ENCODE data around the gene CEP128. TPM values are rescaled to one million over a fixed set of nuclear protein-coding genes. Genes with fewer than 3 reads are reported as not detected.

CEP128 gene
- 10 to 100 TPM; 15.4 to 17.1 TPM for total RNA-seq
- 5.4 TPM for polyA plus RNA-seq

DNA sequence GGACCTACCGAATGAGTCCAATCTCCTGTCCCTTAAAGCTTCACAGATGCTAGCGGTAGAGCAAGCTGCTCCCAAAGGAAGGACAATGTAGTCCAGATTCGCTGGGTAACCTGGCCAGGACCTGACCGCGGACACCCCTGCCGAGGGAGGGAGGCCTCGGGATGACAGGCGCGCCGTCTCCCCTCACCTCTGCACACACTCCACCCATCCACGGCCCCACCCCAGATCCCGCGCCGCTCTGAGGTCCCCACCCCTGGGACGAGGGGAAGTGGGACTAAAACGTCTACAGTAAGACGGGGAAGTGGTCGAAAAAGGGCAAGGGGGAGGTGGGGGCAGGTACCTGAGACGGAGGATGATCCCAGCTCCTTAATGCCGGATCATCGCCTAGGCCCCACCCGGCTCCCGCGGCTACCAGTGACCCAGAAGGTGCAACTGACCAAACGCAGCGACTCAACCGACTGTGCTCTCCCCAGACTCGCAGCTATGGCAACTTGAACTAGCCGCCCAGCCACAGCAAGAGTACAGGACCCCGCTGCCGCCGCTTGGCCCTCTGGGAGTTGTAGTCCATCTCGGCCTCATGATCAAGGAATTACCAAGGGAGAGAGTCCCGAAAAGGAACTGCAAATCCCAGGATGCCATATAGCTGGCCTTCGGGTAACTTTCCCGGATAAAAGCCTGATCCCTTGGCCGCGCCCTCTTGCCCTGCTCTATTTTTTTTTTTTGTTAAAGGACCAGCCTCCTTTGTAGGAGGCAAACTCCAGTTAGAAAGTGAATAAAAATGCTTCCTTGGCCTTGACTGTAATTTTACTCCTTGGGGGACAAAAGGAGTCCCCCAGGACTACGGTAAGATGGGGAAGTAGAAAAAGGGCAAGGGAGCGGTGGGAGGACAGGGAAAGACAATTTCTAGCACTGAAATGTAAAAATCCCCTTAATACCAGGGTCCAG, at the start of gene CEP128:
Gene CEP128 (minus strand): TSS at position 498 of the 945 bp plus-strand sequence.
- ChIA-PET POLR2A (interaction anchor here (0.6 to 3.0 kb wide), 5 partner anchors 11 to 282 kb away, joined by 3 to 17 read pairs (median 7); partner anchors contain the start of gene GTF2A1), CTCF (interaction anchor here (1.1 to 2.3 kb wide), 5 partner anchors 11 to 523 kb away, joined by 3 to 12 read pairs (median 4); no protein-coding TSS in a partner anchor)
- Histone ChIP-seq H3K4me3 (ENCODE audit: low read length) (peak within 1 kb of the TSS; percentile 68), H3K9me3 (ENCODE audit: low read length) (no peaks in the 10 kb centered on the region), H3K27ac (ENCODE audit: low read depth, low read length) (peak within 1 kb of the TSS; percentile 62), H3K4me1 (ENCODE audit: insufficient read depth, low read length) (peaks cover 9% of the 10 kb centered on the region), H3K27me3 (ENCODE audit: insufficient read depth, low read length, poor library complexity, severe bottlenecking) (no peaks in the 10 kb centered on the region), H3K36me3 (ENCODE audit: insufficient read depth, low read length) (no peaks in the 10 kb centered on the region)
- no peaks in the 10 kb centered on the region for H3K9me3 Mint-ChIP-seq
- DNase-seq = peak; percentile 51 to 86 (median 81)
- peaks cover 0 to 4% (median 2%) of the 10 kb centered on the region in 3 donors for H3K36me3 Mint-ChIP-seq
- H3K27ac Mint-ChIP-seq = peak within 1 kb of the TSS; percentile 86 to 99 (median 93)
- no peaks in the 10 kb centered on the region for H3K27me3 Mint-ChIP-seq
- peak within 1 kb of the TSS; percentile 80 to 96 (median 90) for H3K4me3 Mint-ChIP-seq
- peaks cover 16 to 35% (median 21%) of the 10 kb centered on the region in 3 donors for H3K4me1 Mint-ChIP-seq

DNA sequence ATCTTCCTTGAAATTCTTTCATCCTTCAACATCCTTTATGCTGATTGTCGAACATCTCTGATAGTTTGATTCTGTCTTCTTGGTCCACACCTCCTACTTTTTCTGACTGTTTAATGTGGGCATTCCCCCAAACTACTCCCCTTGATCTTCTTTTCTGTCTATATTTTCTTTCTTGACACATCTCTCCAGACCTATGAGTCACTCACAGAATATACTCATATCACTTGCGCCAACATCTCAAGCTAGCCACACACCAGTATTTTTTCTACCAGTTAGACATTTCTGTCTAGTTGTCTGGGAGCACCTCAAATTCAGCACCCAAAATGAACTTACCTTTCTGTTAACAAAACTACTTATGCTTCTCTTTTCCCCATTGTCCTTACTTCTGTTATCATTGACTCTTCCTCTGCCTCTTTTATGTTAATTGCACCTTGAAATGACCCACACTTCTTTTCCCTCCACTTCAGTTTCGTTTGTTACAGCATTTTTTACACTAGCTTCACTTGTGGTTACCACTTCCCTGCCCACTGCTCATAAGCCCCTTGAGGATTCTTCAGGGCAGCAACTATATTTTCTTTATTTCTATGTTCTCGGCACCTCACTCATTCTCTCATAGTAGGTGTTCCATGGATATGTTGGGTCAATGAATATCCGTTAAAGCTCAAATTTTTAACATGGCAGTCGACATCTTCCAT, 47.3 kb upstream of the CEP128 start:
- no peak overlapping the region for H3K27ac Mint-ChIP-seq
- CTCF ChIA-PET = interaction anchor here (1.5 to 9.8 kb wide), 4 partner anchors 8 to 59 kb away, joined by 4 to 152 read pairs (median 28); partner anchors contain the start of gene TSHR
- H3K9me3 ChIP-seq (ENCODE audit: low read length) = no peaks in the 10 kb centered on the region
- H3K4me1 ChIP-seq (ENCODE audit: insufficient read depth, low read length) = no peaks in the 10 kb centered on the region
- no peaks in the 10 kb centered on the region for H3K9me3 Mint-ChIP-seq
- no peak overlapping the region for H3K4me3 ChIP-seq (ENCODE audit: low read length)
- peaks cover 4% of the 10 kb centered on the region for H3K27me3 ChIP-seq (ENCODE audit: insufficient read depth, low read length, poor library complexity, severe bottlenecking)
- no peaks in the 10 kb centered on the region for H3K4me1 Mint-ChIP-seq
- H3K36me3 Mint-ChIP-seq = no peaks in the 10 kb centered on the region
- no peak overlapping the region for H3K27ac ChIP-seq (ENCODE audit: low read depth, low read length)
- DNase-seq = no peak
- H3K27me3 Mint-ChIP-seq = peaks cover 3 to 10% of the 10 kb centered on the region in 2 donors
- H3K36me3 ChIP-seq (ENCODE audit: insufficient read depth, low read length) = no peaks in the 10 kb centered on the region
- POLR2A ChIA-PET = no interaction called here
- no peak overlapping the region for H3K4me3 Mint-ChIP-seq

GRCh38 chr14:80988192-80988591, 46.7 kb upstream of the CEP128 start:
- ChIA-PET CTCF (interaction anchor here (1.5 to 9.8 kb wide), 6 partner anchors 8 to 188 kb away, joined by 3 to 152 read pairs (median 22); partner anchors contain the start of gene TSHR), POLR2A (no interaction called here)

GRCh38 chr14:80987235-80988032, 45.9 kb upstream of the CEP128 start:
- ChIA-PET CTCF (interaction anchor here (0.7 to 9.8 kb wide), 20 partner anchors 9 to 214 kb away, joined by 3 to 152 read pairs (median 4); partner anchors contain the start of genes CEP128 and TSHR), POLR2A (interaction anchor here (0.5 to 1.0 kb wide), 3 partner anchors 50 to 465 kb away, joined by 3 to 4 read pairs (median 3); no protein-coding TSS in a partner anchor)
- peak; percentile 43 to 75 (median 51) for DNase-seq
- H3K36me3 Mint-ChIP-seq = no peaks in the 10 kb centered on the region
- peaks cover 3 to 7% of the 10 kb centered on the region in 2 donors for H3K27me3 Mint-ChIP-seq
- H3K27ac Mint-ChIP-seq = no peak overlapping the region
- H3K4me1 Mint-ChIP-seq = no peaks in the 10 kb centered on the region
- no peaks in the 10 kb centered on the region for H3K36me3 ChIP-seq (ENCODE audit: insufficient read depth, low read length)
- H3K4me3 Mint-ChIP-seq = no peak overlapping the region
- no peaks in the 10 kb centered on the region for H3K9me3 Mint-ChIP-seq
- no peaks in the 10 kb centered on the region for H3K4me1 ChIP-seq (ENCODE audit: insufficient read depth, low read length)
- no peak overlapping the region for H3K4me3 ChIP-seq (ENCODE audit: low read length)
- no peaks in the 10 kb centered on the region for H3K9me3 ChIP-seq (ENCODE audit: low read length)
- H3K27me3 ChIP-seq (ENCODE audit: insufficient read depth, low read length, poor library complexity, severe bottlenecking) = peaks cover 4% of the 10 kb centered on the region
- no peak overlapping the region for H3K27ac ChIP-seq (ENCODE audit: low read depth, low read length)

More at GRCh38 chr14:80988192-80988591, 46.7 kb upstream of the CEP128 start:
- H3K9me3 ChIP-seq (ENCODE audit: low read length) = no peaks in the 10 kb centered on the region
- no peaks in the 10 kb centered on the region for H3K4me1 ChIP-seq (ENCODE audit: insufficient read depth, low read length)
- H3K27me3 Mint-ChIP-seq = peaks cover 3 to 7% of the 10 kb centered on the region in 2 donors
- no peaks in the 10 kb centered on the region for H3K36me3 Mint-ChIP-seq
- DNase-seq = no peak
- no peaks in the 10 kb centered on the region for H3K4me1 Mint-ChIP-seq
- no peak overlapping the region for H3K27ac ChIP-seq (ENCODE audit: low read depth, low read length)
- no peaks in the 10 kb centered on the region for H3K36me3 ChIP-seq (ENCODE audit: insufficient read depth, low read length)
- peaks cover 4% of the 10 kb centered on the region for H3K27me3 ChIP-seq (ENCODE audit: insufficient read depth, low read length, poor library complexity, severe bottlenecking)
- H3K4me3 ChIP-seq (ENCODE audit: low read length) = no peak overlapping the region
- no peak overlapping the region for H3K4me3 Mint-ChIP-seq
- no peaks in the 10 kb centered on the region for H3K9me3 Mint-ChIP-seq
- no peak overlapping the region for H3K27ac Mint-ChIP-seq

- H3K9me3 ChIP-seq (ENCODE audit: low read length) = no peaks in the 10 kb centered on the region
- H3K36me3 ChIP-seq (ENCODE audit: insufficient read depth, low read length) = no peaks in the 10 kb centered on the region
- Mint-ChIP-seq H3K36me3 (no peaks in the 10 kb centered on the region), H3K4me3 (no peak overlapping the region), H3K27ac (no peak overlapping the region), H3K4me1 (peaks cover 8 to 15% (median 9%) of the 10 kb centered on the region in 3 donors), H3K27me3 (peaks cover 0 to 3% of the 10 kb centered on the region in 2 donors), H3K9me3 (no peaks in the 10 kb centered on the region)
- DNase-seq = no peak
- no peak overlapping the region for H3K4me3 ChIP-seq (ENCODE audit: low read length)
- ChIA-PET POLR2A (no interaction called here), CTCF (interaction anchor here (2.2 kb wide), 1 partner anchor 9 kb away, joined by 7 read pairs; no protein-coding TSS in a partner anchor)
- H3K4me1 ChIP-seq (ENCODE audit: insufficient read depth, low read length) = peaks cover 5% of the 10 kb centered on the region
- H3K27me3 ChIP-seq (ENCODE audit: insufficient read depth, low read length, poor library complexity, severe bottlenecking) = peaks cover under 1% of the 10 kb centered on the region
- no peak overlapping the region for H3K27ac ChIP-seq (ENCODE audit: low read depth, low read length)
Measured at GRCh38 chr14:80982711-80983110, 41.2 kb upstream of the CEP128 start.

DNA sequence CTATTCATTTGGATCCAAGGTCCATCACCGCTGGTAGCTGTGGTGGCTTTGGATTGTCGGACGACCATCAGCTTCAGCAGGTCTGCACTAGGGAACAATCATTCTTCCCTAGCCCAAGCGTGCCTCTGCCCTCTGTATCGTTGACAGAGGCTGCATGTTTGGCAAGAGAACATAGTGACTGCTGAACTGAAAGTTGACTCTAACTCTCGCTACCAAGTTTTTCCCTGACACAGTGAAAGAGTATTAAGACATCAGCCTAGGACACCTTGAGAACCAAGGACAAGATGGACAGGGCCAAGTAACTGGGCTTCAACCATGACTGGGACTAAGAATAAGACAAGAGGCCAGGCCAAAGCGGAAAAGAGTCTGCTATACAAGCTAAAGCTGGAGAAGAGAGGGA, 40.1 kb upstream of the CEP128 start:
- ChIA-PET CTCF (no interaction called here), POLR2A (no interaction called here)
- Mint-ChIP-seq H3K4me3 (no peak overlapping the region), H3K27ac (no peak overlapping the region), H3K4me1 (peaks cover 9 to 25% (median 11%) of the 10 kb centered on the region in 3 donors), H3K27me3 (peaks cover 0 to 3% of the 10 kb centered on the region in 2 donors), H3K9me3 (no peaks in the 10 kb centered on the region), H3K36me3 (no peaks in the 10 kb centered on the region)
- Histone ChIP-seq H3K9me3 (ENCODE audit: low read length) (no peaks in the 10 kb centered on the region), H3K36me3 (ENCODE audit: insufficient read depth, low read length) (no peaks in the 10 kb centered on the region), H3K4me1 (ENCODE audit: insufficient read depth, low read length) (peaks cover 5% of the 10 kb centered on the region), H3K27ac (ENCODE audit: low read depth, low read length) (no peak overlapping the region), H3K27me3 (ENCODE audit: insufficient read depth, low read length, poor library complexity, severe bottlenecking) (no peaks in the 10 kb centered on the region), H3K4me3 (ENCODE audit: low read length) (no peak overlapping the region)
- no peak for DNase-seq

- H3K9me3 Mint-ChIP-seq = no peaks in the 10 kb centered on the region
- Histone ChIP-seq H3K4me1 (ENCODE audit: insufficient read depth, low read length) (peaks cover 5% of the 10 kb centered on the region), H3K9me3 (ENCODE audit: low read length) (no peaks in the 10 kb centered on the region), H3K27me3 (ENCODE audit: insufficient read depth, low read length, poor library complexity, severe bottlenecking) (no peaks in the 10 kb centered on the region), H3K27ac (ENCODE audit: low read depth, low read length) (no peak overlapping the region), H3K36me3 (ENCODE audit: insufficient read depth, low read length) (no peaks in the 10 kb centered on the region), H3K4me3 (ENCODE audit: low read length) (no peak overlapping the region)
- ChIA-PET CTCF (no interaction called here), POLR2A (no interaction called here)
- H3K27me3 Mint-ChIP-seq = no peaks in the 10 kb centered on the region
- no peaks in the 10 kb centered on the region for H3K36me3 Mint-ChIP-seq
- no peak for DNase-seq
- peaks cover 9 to 25% (median 11%) of the 10 kb centered on the region in 3 donors for H3K4me1 Mint-ChIP-seq
- H3K4me3 Mint-ChIP-seq = no peak overlapping the region
- no peak overlapping the region for H3K27ac Mint-ChIP-seq
Measured at GRCh38 chr14:80981156-80981555, 39.6 kb upstream of the CEP128 start.

All from CD8-positive, alpha-beta memory T cell (primary cell).